Stimulated activated CD4-positive, alpha-beta T cell treated with anti-CD3 and anti-CD28 coated beads, Interleukin-1b, Interleukin-23, amount 100 ng/mL, for 48 hours (primary cell): Measurements from ENCODE around the gene TVP23C.
A peak's percentile ranks its signal among the peaks of the same experiment; 100 is the strongest.
"Not testable (repeated sequence)": the region's sequence is repeated elsewhere in the genome, so short reads cannot be mapped to it uniquely, and the experiment has no call there.

ENCODE experiments used
- DNase-seq: peaks from one replicate; pipeline ENCODE4 v3.0.0-alpha.2; 2020

TVP23C gene

DNA sequence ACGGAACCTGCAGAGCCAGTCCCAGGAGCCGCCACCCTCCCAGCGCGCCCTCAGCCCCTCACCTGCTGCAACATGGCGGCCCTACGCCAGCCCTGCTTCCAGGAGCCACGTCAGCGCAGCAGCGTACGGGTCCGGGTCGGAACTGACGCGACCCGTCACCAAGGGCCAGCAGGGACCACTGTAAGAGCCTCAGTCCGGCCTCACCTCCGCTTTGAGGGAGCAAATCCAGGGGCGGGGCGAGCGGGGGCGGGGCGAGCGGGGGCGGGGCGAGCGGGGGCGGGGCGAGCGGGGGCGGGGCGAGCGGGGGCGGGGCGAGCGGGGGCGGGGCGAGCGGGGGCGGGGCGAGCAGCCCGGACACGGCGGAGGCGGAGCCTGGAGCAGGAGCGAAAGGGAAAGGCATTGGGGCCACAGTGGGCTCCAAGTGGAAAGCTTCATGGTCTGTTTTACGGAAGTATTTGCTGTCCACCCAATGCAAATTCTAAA, at the start of gene TVP23C:
TSS of gene TVP23C (minus strand) at position 109 of the 483 bp plus-strand sequence. CDS start at position 74, 35 bp downstream.
- DNase-seq: peak; percentile 72

DNA sequence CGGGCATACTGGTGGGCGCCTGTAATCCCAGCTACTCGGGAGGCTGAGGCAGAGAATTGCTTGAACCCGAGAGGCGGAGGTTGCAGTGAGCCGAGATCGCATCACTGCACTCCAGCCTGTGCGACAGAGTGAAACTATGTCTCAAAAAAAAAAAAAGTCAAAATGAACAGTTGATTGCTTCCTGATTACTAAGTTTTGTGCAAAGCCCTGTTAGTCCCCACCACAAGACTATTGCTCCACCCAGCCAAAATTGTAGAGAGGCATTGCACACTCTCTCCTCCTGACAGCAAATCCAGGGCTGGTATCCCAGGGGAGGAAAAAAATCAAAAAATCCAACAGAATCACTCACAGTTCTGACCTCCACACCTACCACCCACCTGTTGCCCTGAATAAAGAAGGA, 29.7 kb upstream of the TVP23C start:
- not testable (repeated sequence) for DNase-seq

DNA sequence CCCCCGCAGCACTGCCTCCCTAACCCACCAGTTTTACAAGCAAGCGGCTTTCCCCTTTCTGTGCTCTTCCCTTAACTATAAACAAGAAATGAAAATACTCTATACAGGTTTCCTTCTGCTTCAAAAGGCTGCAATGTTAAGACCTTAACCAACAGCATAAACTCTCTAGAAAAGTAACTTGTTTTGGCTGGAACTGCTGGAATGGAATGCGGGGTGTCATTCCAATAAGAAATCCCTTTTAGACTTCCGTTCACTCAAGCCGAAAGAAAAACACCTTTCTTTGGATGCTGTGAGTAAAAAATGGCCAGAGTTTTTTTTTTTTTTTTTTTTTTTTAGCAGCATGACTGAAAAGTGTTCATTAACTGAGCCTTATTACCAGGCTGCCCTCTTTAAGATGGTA, 28.7 kb upstream of the TVP23C start:
- DNase-seq: not testable (repeated sequence)

DNA sequence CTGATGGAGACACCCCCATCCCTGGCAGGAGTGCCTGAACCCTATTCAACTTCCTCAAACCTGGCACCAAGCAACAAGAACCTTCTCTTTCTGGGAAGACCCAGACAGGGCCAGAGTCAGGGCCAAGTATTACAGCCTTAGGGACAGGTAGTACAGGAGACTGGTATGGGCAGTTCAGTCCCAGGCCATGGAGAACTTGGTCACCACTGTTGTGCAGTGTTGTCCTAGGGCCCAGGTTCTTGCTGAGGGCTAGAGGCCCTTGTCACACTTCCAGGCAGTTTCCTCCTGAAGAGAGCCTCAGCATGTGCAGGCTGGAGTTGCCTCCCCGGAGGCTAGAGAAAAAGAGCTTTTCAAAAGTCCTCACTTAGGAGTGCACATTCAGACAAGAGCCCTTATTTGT, 27.6 kb upstream of the TVP23C start:
- not testable (repeated sequence) for DNase-seq

DNA sequence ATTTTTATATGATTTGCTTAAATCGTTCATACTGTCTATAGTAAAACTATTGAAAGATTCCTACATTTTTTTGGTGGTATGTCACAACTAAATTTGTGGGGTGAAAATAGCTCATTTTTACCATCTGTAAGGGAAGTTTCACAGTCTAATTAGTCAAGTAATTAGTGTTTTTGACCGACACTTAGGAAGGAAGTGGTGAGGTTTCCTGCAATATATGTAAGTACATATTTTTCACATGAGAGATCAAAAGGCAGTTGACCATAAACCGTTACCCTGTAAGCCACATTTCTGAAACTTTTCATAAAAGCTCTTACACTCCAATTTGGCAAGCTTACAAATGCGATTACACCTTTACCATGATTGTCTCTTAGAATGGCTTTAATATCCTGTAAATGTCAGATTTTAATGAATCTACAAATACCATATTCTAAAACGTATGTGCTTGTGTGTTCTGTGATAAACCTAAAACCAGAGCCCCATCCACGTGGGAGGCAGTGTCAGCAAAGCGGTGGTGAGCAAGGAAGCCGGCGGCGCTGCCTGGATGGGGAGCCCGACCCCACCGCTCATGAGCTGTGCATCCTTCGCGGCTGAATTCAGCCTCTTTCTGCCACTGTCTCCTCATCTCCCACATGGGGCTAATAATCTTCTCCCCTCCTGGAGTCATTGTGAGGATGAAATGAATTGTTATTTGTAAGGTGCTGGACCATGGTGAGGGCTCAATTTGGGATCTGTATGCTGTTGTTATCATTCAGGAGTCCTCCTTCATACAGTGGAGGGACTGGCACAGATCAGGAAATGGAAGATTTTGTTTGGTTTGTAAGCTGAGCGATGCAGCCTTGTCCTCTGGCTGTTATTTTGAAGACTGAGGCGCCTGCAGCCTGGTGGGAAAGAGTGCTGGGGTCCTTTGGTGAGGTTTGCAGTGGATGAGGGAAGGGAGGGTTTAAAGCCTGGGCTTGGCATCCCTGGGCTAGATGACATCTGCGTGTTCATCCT, 26.6 kb upstream of the TVP23C start:
- peak; percentile 16 for DNase-seq

DNA sequence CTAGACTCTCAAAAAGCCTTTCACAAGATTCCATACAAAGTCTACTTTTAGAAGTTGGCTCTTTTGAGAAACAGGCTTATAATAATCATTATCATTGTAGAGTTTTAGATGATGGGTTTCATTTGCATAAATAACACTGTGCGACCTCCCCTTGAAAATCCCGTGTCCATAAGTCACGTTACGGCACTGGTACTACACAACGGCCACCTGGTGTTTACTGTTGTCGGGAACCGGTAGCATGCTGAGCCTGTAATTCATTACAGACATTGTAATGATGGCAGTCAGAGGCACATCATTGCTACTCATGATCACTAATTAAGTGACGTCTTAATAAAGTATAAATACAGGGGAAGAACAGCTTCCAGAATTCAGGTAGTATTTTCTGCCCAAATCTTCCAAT, 24.7 kb upstream of the TVP23C start:
- DNase-seq: not testable (repeated sequence)

DNA sequence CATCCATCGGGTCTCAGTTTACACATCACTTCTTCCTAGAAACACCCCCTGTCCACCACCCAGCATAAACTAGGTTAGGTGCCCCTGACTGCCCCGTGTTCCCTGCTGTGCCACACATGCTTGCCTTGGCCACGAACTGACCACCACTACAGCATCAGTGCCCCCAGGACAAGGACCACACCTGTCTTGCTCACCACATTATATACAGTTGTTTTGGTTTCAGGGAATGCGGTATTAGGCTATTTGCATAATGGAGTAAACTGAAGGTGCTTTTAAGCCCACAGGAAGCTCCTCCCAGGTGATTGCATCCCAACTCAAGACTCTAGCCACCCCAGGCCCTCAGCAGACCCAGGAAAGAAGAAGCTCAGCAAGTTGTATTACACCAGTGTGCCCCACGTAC, 20.0 kb upstream of the TVP23C start:
- DNase-seq: not testable (repeated sequence)

DNA sequence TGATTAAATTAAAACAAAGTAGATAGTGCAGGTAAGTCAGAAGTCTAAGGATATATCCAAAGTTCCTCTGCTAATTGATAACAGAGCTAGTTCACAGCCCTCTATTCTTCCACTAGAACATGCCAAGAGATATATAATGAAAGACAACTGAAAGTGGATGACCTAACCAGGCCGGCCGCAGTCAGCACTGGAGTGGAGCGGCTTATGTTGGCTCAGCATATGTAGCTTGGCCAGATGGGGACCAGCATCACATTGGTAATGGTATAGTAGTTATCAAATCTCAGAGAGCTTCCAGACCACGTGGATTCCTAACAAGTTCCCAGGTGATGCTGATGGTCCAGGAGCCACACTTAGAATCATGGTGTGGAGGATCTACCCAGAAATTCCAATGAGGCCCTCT, 18.2 kb upstream of the TVP23C start:
- not testable (repeated sequence) for DNase-seq

DNA sequence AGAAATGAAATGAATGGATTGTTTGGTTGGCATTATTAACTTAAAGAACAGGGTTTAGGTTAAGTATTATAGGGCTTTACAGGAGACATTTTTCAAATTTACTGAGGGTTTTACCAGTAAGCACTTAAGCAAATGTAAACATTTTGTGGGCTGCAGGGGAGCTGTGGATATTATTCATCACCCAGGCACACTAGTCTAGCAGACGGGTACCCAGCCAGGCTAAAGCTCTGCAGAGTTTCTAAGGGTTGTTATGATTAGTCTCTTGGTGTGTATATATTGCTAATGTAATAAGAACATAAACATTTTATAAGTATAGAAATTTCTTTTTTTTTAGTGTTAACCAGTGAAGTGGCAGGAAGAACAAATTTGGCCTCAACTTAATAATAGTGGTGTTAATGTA, 13.6 kb upstream of the TVP23C start:
- not testable (repeated sequence) for DNase-seq

DNA sequence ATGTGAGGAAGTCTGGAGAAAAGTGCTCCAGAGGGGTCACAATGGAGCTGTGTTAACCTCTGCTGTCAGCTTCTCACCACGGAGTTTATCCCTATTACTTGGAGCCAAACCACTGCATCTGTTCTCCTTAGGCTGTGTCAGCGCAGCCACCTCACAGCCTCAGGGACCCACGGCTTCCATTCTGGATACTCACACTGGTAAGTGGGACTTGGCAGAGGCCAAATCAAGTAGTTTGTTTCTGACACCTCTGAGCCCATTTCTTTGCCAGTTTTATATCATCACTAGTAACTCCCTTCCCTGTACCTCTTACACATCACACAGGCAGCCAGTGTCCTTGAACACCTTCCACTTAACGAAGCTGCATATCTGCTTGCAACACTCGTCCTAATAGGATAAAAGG, 11.4 kb upstream of the TVP23C start:
- not testable (repeated sequence) for DNase-seq

DNA sequence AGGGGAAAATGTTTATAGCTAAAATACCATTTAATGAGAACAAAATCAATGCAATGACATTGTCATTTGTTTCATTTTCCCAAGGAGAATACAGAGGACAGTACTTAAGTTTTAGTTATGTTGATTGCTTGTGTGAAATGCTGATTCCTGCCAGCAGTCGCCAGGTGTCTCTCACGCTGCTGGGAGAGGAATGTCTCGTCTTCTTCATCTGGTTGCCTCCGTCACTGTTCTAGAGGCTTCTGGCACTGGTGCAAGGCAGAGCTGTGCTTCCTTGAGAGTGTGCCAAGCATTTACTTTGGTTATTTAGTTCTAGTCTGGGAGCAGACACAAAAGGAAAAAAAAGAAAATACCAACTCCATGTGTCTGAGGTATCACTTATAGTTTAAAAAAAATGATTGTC, 10.6 kb upstream of the TVP23C start:
- not testable (repeated sequence) for DNase-seq

DNA sequence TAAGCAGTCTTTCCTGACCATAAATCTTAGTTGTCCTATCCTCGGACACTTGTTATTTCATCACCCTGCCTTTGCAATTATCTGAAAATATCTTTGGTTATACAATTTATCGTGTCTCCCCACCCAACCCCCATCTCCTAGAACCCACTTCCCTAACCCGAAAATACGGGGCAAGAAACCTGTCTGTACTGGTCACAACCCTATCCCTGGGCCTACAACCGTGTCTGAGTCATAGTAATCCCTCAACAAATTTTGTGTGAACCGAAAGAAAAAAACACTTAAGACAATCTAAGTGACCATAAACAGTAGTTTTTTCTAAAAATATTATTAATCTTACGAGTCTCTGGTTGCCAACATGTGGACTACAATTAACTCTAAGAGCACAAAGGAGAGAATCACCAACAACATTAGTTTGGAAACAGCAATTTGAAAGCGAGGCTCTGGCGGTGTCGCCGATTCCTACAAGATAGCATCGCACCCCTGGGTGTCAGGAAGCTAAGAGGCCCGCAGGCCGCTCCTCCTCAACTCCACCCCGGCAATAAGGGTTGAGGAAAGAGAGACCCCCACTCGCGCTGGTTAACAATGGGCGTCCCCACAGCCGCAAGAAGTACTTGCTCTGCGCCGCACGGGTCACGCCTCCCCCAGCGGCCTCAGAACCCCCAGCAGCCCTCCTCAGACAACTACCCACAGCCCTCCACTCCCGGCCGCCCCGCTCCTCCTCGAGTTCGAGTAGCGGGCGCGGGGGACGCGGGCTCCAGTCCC, 489 bp downstream of the TVP23C start:
- not testable (repeated sequence) for DNase-seq

DNA sequence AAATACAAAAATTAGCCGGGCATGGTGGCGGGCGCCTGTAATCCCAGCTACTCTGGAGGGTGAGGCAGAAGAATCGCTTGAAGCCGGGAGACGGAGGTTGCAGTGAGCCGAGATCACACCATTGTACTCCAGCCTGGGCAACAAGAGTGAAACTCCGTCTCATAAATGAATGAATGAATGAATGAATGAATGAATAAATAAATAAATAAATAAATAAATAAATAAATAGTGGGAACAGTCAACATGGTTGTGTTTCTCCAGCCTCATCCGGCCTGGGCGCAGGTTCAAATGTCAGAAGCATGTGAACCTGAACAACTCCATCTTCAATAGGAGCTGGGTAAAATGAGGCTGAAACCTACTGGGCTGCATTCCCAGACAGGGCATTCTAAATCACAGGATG, 1.8 kb downstream of the TVP23C start:
- DNase-seq: not testable (repeated sequence)

DNA sequence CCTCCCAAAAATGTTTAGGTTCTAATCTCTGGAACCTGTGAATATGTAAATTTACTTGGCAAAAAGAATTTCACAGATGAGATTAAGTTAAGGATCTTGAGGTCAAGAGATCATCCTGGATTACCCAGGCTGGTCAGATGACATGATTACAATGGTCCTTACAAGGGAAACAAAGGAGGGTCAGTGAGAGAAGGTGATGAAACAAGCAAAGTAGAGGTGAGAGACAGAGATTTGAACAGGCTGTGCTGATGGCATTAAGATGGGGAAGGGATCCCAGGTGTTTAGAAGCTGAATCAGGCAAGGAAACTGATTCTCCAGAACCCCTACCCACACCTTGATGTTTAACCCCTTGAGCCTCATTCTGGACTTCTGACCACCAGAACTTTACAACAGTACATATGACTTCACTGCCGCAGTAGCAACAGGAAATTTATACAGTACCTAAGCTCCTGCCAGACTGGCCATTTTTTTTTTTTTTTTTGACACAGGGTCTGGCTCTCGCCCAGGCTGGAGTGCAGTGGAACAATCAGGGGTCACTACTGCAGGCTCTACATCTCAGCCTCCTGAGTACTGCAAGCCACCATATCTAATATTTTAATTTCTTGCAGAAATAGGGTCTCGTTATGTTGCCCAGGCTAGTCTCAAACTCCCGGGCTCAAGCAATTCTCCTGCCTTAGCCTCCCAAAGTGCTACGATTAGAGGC, 4.7 kb downstream of the TVP23C start:
- not testable (repeated sequence) for DNase-seq

DNA sequence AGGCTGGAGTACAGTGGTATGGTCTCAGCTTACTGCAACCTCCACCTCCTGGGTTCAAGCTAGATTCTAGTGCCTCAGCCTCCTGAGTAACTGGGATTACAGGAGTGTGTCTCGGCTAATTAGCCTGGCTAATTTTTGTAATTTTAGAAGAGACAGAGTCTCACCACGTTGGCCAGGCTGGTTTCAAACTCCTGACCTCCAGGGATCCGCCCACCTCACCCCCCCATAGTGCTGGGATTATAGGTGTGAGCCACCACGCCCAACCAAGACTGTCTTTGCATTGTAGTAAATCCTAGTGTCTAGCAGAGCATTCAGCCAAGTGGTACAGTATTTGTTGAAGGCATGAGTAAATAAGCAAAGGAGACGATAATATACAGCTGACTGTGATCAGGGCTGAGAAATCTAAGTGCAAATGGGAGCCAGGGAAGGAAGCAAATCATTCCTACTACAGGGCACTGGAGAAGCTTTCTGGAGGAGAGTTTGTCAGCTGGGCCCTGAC, 5.9 kb downstream of the TVP23C start:
- not testable (repeated sequence) for DNase-seq

DNA sequence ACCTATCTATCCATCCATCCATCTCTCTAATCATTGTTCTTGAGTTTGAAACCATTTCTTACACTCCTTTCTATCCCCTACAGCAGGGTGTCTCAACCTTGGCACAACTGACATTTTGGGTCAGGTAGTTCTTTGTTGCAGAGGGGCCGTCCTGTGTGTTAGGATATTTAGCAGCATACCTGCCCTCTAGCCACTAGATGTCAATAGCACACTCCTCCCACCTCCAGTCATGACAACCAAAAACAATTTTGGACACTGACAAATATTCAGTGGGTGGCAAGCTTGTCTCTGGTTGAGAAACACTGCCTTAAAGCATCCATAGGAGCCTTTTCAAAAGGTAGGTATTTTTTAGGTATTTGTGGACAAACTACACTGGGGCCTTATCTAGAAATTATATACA, 10.4 kb downstream of the TVP23C start:
- not testable (repeated sequence) for DNase-seq

DNA sequence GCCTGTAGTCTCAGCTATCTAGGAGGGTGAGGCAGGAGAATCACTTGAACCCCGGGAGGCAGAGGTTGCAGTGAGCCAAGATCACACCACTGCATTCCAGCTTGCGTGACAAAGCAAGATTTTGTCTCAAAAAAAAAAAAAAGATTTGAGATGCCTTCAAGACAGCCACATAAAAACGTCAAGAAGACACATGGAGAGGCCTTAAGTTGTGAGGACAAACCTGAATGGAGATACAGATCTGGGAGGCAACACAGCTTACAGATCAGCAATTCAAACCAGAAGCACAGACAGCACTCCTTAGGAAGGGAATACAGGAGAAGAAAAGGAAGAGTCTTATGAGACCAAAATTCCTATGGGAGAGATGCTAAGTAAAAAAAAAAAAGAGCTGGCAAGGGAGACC, 13.7 kb downstream of the TVP23C start:
- DNase-seq: not testable (repeated sequence)

DNA sequence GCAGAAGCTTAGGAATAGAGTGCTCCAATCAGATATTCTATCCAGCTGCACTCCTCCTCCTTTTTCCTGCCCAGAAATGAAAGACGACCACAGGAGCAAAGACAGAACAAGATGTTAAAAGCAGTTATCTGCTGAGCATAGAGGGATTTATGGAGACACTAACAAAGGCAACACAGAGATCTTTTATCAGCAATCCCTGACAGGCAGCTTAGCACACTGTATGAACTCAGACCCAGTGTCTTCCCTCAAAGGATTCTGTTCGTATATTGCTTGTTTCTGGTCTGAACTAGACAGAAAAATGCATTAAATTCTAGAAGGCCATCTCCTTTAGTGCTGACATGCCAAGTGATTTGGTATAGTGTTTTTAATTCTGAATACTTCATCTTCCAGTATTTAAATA, 16.7 kb downstream of the TVP23C start:
- not testable (repeated sequence) for DNase-seq

DNA sequence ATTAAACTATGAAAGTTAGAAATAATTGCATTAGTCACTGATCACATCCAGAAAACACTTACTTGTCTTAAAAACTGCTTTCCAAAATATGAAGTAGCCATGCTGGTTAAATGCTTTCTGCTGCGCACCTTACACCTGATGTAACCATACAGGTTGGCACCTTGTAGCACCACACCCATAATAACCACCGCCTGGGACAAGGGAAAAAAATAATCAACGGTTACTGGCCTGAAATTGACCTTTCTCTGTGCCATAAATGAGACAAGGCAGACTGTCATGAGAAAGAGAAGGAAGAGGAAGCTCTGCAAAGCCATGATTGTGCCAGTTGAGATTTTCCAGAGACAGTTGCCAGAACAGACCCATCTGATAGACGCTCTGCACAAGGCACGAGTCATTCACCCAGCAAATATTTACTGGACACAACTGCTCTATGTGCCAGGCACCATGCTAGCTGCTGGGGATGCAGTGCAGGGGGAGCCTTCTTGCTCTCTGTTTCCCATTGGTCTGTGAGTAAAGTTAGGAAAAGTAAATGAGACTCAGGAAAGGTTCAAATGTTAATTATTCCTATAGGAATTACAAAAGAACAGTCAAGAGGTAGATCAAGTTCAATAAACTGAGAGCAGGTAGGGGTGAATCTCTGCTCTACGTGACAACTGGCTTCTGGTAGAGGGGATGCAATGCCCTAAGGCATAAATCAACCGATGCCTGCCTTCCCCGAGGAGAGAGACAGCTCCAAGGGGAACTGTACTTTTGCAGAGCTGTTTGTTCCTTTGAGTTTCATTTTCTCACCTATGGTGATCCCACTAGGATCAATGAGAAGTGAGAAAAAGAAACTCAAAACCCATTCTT, 22.7 kb downstream of the TVP23C start:
- DNase-seq: not testable (repeated sequence)

DNA sequence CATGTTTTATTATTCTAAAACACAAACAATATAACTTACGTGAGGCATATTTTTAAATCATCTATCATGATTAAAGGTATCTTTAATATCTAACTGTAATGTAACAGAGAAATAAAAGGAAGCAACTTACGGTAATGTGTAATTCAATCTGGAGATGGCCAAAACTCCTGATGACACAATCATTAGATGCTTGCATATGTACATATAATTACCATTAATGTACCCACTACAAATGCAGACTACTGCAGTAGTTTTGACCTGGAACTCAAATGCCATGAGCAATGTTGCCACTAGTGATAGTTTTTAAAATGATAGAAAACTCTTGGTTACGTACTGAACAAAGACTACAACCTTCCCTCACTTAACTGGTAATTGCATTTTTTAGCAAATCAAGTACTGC, 30.2 kb downstream of the TVP23C start:
- DNase-seq: not testable (repeated sequence)
